Activated CD4-positive, CD25-positive, alpha-beta regulatory T cell treated with anti-CD3 and anti-CD28 coated beads, Interleukin-2, amount 50 U/mL, for 16 hours (primary cell): ENCODE results near the gene CENPO.
A peak's percentile ranks its signal among the peaks of the same experiment; 100 is the strongest.
"Not testable (repeated sequence)": the region's sequence is repeated elsewhere in the genome, so short reads cannot be mapped to it uniquely, and the experiment has no call there.

Source experiments
- DNase-seq: peaks from one replicate; pipeline ENCODE4 v3.0.0-alpha.2; 2020; ENCODE audit warnings: low read depth, low spot score

CENPO gene

GRCh38 chr2:24824071-24824588 is 30.9 kb downstream of the CENPO start:
- no peak for DNase-seq

GRCh38 chr2:24824966-24825882 is 32.0 kb downstream of the CENPO start:
- no peak for DNase-seq

DNA sequence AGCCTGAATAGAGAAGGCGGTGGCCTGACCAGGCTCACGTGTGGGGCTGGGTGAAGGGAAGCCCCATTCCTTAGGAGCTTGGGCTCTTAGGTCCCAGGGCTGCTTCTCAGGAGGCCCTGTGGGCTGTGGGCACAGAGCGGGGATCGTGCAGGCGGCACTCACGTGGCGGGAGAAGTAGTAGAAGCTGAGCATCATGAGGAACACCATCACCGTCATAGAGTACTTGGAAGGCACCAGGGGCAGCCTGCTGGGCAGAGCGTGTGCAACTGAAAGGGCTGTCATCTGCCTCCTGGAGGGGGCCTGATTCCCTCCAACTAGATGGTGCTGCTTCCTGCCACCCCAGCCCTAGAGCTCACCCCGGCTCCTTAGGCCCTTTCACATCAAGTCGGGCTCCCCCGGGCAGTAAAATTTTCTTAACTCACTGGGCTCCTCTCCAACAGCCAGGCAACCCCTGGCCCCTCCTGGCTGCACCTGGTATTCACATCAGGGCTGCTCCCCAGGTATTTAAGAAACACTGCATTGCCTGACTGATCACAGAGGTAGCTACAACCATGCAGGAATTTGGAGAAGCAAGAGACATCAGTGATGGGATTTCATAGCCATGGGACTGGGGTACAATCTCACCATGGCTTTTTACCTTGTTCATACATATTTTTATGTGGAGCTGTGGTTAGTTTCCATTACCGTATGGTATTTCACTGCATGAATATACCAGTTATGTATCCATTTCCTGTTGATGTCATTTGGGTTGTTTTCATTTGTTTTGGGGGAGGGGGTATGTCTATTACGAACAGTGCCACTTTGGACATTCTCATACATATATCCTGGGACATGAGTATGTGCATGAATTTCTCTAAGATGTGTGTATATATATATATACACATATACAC is 32.9 kb downstream of the CENPO start:
- DNase-seq: no peak

GRCh38 chr2:24826773-24827145 is 33.5 kb downstream of the CENPO start:
- DNase-seq: no peak

- DNase-seq: peak; percentile 60
These were observed 34.4 kb downstream of the CENPO start for GRCh38 chr2:24827321-24828237.

DNA sequence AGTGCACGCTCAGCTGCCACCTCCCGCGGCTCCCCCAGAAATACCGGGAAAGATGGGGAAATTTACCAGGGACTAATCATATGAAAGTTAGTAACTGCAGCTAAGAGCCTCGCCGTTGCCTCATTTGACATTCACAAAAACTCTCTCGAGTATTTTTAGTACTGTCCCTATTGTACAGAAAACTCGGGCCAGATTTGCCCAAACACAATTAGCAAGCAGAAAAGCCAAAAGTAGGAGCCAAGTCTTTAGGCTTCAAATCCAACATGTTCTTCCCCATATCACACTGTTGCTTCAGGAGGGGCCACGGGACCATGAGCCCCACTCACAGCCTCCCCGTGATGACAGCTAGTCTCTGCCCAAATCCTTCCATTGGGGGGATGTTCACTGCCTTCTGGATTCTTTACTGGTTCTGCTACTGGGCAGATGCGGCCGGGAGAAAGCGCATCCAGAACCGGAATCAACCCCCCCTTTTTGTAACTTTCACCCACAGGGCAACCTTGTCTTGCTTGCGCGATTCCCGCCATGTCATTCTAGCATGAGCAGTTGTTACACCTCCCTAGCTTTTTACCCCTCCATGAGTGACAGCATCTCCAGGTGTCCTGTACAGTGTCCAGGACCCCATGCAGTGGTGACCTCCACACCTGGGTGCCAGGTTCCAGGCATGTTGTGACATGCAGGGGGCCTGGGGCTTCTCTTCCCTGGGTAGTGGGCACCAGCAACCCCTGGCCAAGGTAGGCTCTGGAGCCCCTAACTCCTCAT is 35.2 kb downstream of the CENPO start:
- no peak for DNase-seq

DNA sequence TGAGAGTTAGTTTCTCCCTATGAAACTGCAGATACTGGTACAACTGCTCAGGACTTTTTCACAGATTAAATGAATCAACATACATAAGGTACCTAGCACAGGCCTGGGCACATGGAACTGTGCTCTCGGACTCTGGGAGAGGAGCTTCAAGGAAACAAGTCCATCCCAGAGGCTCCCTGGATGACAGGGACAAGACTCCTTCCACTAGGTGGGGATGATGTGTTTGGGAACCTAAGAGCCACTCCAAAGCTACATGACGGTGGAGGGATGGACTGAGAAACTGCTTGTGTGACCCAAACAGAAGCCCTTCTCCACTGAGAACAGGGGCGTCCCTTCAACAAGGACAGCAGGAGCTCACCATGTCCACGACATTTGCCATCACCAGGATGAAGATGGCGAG is 37.1 kb downstream of the CENPO start:
- no peak for DNase-seq

GRCh38 chr2:24830786-24831185 is 37.6 kb downstream of the CENPO start:
- DNase-seq: no peak

GRCh38 chr2:24831221-24832072 is 38.2 kb downstream of the CENPO start:
- no peak for DNase-seq

GRCh38 chr2:24832073-24832461 is 38.8 kb downstream of the CENPO start:
- DNase-seq: no peak

DNA sequence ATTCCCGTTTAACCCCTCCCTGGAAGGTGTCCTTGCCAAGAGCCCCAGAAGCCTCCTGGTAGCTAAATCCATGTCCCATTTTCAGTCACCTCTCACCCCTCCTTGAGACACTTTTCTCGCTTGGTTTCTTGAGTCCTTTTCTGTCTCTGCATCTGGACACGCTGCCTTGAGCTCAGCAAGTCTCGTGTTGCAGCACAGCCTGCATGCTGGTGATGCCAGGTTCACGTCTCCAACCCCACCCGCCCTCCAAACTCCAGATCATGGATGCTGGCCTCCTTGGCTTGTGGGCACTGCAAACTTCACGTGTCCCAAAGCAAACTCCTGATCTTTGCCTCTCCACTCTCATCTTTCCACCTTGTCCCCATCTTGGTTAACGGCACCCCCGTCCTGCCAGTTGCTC is 39.3 kb downstream of the CENPO start:
- DNase-seq: no peak

DNA sequence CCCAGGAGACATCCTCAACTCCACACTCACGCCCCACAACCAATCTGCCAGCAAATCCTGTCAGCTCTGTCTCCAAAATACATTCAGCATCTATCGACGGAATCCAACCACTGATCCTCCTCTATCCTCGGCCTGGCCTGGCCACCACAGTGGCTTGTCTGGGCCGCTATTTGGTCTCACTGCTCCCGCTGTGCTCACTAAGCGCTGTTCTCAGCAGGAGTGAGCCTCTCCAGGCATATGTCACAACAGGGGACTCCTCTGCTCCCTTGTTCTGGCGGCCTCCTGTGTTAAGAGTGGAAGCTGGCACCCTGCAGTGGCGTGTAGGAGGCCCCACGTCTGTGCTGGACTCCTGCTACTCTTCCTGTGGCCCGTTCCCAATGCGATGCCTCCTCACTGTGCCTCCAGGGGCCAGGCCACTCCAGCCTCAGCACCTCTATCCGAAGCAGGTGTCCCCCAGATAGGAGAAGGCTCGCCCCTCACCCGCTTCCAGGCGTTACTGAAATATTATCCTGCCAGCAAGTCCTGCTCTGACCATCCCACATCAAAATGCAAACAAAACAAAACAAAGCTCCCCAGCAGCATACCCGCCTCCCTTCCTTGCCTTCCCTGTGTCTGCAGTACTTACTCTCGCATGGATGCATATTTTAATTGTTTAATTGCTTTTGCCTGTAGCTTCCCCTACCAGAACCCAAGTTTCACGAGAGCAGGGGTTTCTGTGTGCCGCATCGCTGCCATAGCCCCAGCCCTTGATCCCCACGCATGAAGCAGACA is 39.9 kb downstream of the CENPO start:
- no peak for DNase-seq

GRCh38 chr2:24833821-24834732 is 40.9 kb downstream of the CENPO start:
- no peak for DNase-seq

DNA sequence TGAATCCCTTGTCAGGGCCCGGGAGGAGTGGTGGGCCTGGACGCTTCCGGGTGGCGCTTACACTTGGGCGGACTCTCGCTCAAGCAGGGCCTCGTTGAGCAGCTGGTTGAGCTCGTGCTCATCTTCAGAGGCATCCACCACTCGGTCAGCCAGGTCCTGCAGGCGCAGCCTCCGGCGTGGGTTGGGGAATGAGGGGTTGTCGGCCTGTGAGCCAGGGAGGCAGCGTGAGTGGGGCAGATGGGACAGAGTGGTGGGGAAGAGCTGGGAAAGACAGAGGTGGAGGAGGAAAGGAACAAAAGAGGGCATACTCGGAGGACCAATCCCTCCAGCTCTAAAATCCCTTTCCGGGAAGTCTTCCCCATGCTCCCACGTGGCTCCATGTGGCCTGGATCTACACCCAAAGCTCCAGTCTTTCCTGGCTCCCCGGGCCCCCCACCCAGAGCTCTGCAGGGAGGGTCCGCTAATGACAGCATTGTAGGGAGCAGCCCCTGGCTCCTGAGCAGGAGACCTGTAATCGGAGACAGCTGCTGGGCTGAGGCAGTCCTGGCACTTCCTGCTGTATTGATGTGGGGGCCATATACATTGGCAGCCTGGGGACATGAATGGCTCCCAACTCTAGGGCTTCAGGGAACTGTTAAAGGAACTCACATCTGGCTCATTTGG is 41.6 kb downstream of the CENPO start:
- no peak for DNase-seq

DNA sequence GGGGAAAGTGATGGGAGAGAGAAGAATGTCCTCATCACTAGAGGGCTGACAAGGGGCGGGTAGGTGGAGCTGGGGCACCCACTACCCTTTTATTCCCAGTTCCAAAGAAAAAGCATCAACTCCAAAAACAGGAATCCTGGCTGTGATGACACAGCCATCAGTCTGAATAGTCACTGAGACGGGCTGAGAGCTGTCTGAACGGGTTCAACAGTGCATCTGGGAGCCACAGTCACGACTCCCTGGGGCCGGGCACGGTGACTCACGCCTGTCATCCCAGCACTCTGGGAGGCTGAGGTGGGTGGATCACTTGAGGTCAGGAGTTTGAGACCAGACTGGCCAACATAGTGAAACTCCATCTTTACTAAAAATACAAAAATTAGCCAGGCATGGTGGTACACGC is 42.2 kb downstream of the CENPO start:
- DNase-seq: not testable (repeated sequence)

- DNase-seq: no peak
These were observed 43.0 kb downstream of the CENPO start for GRCh38 chr2:24836206-24836605.

DNA sequence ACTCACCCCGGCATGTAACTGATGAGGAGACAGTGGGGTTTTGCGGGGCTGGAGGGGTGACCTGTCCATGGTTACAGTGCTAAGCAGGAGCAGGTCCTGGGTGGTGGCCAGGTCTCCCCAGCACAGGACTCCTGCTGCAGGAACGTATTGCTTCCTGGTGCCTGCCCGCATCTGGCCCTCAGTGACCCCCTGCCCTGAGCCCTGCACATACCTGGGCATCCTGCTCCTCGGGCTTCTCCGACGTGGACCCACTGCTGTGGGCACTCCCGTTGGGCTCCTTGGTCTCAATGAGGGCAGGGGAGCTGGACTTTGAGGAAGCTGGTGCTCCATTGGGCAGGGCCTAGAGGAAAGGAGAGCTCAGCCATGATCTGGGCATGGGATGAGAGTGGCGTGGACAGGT is 43.5 kb downstream of the CENPO start:
- no peak for DNase-seq
